HG02571 (cell line): ENCODE results near the gene UBTD2.
"Not testable (repeated sequence)": the region's sequence is repeated elsewhere in the genome, so short reads cannot be mapped to it uniquely, and the experiment has no call there.

ENCODE experiments used
- ATAC-seq: cut with Tn5 transposase; IDR thresholded peaks from one replicate; pipeline ENCODE4 v1.9.1; 2021; ENCODE audit warnings: mild to moderate bottlenecking, moderate library complexity; ENCODE audit not compliant: unreplicated experiment

UBTD2 gene

GRCh38 chr5:172199446-172199845, 84.1 kb downstream of the UBTD2 start:
- no peak for ATAC-seq

DNA sequence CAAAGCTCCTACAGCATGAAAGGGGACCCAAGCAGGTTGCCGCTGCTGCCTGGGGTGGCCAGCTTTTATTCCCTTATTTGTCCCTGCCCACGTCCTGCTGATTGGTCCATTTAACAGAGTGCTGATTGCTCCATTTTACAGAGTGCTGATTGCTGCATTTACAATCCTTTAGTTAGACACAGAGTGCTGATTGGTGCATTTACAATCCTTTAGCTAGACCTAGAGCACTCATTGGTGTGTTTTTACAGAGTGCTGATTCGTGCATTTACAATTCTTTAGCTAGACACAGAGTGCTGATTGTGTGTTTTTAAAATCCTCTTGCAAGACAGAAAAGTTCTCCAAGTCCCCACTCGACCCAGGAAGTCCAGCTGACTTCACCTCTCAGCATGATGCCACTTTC, 85.8 kb downstream of the UBTD2 start:
- not testable (repeated sequence) for ATAC-seq

DNA sequence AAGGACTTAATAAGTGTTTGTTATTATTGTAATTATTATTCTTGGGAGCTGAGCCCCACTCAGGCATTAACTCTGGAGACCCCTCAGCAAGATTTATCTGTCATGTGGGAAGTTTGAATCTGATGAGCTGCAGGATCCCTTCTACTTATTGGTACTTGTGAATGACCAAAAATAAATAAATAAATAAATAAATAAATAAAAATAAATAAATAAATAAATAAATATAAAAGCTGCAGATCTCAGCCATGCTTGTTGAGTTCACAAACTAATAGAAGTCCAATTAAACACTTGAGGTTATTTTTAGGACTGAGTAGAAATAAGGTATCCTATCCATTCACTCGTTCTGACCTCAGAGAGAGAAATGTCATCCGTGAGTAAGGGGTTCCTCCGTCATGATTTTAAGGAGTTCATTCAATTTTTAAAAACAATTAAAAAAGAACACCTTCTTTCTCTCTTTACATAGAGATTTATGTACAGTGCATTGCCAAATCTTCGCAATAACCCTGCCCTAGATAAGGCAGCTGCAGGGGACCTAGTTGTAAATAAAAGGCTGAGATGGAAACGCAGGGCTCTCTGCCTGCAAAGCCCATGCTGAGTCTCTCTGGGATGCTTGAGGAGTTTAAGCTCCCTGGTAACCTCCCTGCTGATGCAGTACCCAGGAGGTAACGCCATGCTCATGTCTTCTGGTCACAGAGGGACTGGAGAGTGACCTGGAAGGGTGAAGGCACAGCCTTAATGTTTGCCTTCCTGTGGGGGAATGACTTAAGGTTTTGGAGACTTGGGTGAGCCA, 88.4 kb downstream of the UBTD2 start:
- ATAC-seq: no peak

- no peak for ATAC-seq
Observed at GRCh38 chr5:172193872-172194271, 89.7 kb downstream of the UBTD2 start, which contains the start of gene EFCAB9. TSS of gene EFCAB9 (plus strand) at chr5:172194172. CDS start at chr5:172194173, 1 bp downstream.

- no peak for ATAC-seq
Observed at GRCh38 chr5:172189693-172190296, 93.8 kb downstream of the UBTD2 start.

DNA sequence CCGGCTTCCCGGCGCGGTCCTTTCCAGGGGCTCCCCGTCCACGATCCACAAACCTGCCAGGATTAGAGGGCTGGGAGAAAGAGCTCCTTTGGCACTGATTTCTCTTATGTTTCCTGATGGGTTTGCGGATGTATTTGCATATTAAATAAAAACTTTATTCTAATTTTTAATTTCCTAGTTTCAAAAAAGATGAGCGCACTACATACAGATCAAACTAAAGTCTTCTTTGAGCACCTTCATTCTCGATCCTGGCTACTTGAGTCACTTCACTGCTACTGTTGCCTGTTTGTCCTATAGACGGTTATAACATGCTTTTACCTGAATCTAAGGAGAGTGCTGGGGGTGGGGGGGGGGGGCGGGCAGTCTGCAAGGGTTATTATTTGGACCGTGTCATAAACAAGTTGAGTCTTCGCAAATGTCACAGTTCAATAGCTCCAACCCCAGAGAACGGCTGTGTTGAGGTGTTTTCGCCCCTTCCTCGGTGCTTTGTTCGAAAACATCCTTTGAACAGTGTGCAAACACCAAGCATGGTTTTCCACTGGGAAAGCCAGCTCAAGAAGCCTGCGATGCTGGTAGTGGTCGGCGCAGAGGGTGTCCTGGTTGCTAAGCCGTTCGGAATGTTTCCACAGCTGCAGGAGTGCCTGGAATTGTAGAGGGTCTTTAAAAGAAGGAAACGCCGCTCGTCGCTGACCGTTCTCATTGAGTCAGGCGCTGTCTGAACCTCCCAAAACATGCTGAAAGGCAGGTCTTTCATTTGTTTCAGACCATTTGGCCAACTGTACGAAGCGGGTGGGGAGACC, 94.5 kb downstream of the UBTD2 start:
- no peak for ATAC-seq

- peak; percentile 60 for ATAC-seq
Observed at GRCh38 chr5:172188033-172188892, 95.3 kb downstream of the UBTD2 start, which contains the start of gene STK10. TSS of gene STK10 (minus strand) at chr5:172188224. CDS start at chr5:172188042, 182 bp downstream.

- peak; percentile 24 for ATAC-seq
Observed at GRCh38 chr5:172187118-172188032, 96.2 kb downstream of the UBTD2 start.

DNA sequence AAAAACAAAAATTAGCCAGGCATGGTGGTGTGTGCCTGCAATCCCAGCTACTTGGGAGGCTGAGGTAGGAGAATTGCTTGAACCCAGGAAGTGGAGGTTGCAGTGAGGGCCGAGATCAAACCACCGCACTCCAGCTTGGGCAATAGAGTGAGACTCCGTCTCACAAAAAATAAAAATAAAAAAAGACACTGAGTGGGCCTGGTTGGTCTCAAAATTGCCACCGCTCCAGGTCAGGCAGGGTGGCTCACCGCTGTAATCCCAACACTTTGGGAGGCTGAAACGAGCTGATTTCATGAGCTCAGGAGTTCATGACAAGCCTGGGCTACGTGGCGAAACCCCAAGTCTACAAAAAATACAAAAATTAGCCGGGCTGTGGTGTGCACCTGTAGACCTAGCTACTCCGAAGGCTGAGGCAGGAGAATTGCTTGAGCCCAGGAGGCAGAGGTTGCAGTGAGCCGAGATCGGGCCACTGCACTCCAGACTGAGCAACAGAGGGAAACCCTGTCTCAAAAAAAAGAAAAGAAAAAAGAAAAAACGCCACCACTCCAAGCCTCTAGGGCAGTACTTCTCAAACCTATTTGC, 97.4 kb downstream of the UBTD2 start:
- ATAC-seq: no peak

DNA sequence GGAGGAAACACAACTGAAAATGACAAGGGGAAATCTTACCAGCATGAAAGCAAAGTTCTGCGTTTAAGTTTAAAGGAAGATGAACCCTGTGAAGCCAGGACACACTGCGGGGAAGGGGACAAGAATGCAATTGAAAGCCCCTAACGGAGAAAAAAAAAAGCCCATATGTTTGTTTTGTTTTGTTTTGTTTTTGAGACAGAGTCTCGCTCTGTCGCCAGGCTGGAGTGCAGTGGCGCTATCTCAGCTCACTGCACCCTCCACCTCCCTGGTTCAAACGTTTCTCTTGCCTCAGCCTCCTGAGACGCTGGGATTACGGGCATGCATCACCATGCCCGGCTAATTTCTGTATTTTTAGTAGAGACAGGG, 98.5 kb downstream of the UBTD2 start:
- no peak for ATAC-seq

DNA sequence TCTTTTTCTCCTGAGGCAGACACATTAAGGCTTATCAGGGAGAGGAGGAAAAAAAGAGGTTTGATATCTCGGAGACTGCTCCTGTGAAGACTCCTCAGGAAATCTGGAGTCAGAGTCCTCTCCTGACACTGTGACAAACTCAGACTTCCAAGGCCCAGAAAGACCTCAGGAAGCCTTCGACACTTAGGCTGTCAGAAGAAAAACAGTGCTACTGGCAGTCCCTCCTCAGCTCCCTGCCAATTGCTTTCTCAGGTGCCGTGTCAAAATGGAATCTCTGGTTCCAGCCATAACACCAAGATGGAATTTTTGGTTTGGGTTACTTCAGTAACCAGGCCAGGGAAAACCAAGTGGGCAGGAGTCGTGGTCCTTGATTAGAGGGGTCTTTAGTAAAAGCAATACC, 99.7 kb downstream of the UBTD2 start:
- ATAC-seq: no peak

DNA sequence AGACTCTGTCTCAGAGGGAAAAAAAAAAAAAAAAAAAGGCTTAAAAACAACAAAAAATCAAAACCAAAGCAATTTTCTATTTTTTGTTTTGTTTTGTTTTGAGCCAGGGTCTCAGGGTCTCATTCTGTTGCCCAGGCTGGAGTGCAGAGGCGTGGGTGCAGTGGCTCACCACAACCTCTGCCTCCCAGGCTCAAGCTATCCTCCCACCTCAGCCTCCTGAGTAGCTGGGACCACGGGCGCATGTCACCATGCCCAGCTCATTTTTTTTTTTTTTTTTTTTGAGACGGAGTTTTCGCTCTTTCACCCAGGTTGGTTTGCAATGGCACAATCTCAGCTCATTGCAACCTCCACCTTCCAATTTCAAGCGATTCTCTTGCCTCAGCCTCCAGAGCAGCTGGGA, 101.3 kb downstream of the UBTD2 start:
- ATAC-seq: no peak

DNA sequence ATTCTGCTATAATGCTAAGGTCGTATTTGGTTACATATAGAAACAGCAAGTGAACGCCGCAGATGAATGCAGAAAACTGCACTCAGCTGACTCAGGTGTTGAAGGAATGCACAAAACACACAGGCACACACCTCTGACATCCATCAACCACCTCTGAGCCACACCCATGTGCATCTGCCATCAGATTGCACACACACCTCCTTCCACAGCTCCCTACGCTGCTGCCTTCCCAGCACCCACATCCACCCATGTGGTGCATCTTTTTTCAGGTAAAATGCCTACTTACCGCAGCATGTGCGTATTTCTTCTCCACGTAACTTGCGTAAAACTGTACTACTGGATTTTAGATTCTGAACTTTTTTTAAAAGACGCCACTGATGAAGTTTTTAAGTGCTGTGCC, 102.6 kb downstream of the UBTD2 start:
- no peak for ATAC-seq

GRCh38 chr5:172178991-172179989, 104.3 kb downstream of the UBTD2 start:
- peak; percentile 35 for ATAC-seq

- ATAC-seq: no peak
Observed at GRCh38 chr5:172178301-172178987, 105.1 kb downstream of the UBTD2 start.

DNA sequence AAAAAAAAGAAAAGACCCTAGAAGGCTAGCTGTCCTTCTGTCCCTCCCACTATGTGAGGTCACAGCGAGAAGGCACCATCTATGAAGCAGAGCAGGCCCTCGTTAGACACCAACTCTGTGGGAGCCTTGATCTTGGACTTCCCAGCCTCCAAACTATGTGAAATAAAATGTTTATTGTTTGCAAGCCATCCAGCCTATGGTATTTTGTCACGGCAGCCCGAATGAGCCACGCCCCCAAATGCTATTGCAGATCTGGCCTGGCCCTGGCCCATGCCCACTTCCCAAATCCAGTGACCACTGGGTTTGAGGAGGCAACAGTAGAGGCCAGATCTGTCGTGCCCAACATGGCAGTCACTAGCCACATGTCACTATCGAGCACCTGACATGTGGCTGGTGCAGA, 106.4 kb downstream of the UBTD2 start:
- no peak for ATAC-seq

GRCh38 chr5:172175263-172175719, 108.3 kb downstream of the UBTD2 start:
- ATAC-seq: peak; percentile 48
